Neuronal stem cell (in vitro differentiated cells): ENCODE results near the gene CPLX4.

Source experiments
- DNase-seq: peaks from one replicate; pipeline ENCODE4 v3.0.0-alpha.2; 2013; ENCODE audit warnings: low spot score
- H2AFZ ChIP-seq: one replicate; pipeline ENCODE4 v1.6.1; 2013; ENCODE audit warnings: mild to moderate bottlenecking, low read length, inconsistent platforms
- H2AK5ac ChIP-seq: 2 replicates; pipeline ENCODE4 v1.6.1; 2013; ENCODE audit warnings: low read depth, mild to moderate bottlenecking, inconsistent platforms, low read length, moderate library complexity, mixed read lengths
- H2BK120ac ChIP-seq: 2 replicates; pipeline ENCODE4 v1.6.1; 2013; ENCODE audit warnings: low read depth, mild to moderate bottlenecking, inconsistent platforms, low read length, moderate library complexity, mixed read lengths
- H2BK12ac ChIP-seq: one replicate; pipeline ENCODE4 v1.6.1; 2013; ENCODE audit warnings: low read length, inconsistent platforms
- H2BK15ac ChIP-seq: 2 replicates; pipeline ENCODE4 v1.6.1; 2013; ENCODE audit warnings: mild to moderate bottlenecking, low read length, inconsistent platforms, mixed read lengths
- H2BK5ac ChIP-seq: one replicate; pipeline ENCODE4 v1.6.1; 2013; ENCODE audit warnings: inconsistent platforms, mild to moderate bottlenecking, low read length, moderate library complexity
- H3K14ac ChIP-seq: one replicate; pipeline ENCODE4 v1.6.1; 2013; ENCODE audit warnings: low read length, inconsistent platforms
- H3K18ac ChIP-seq: 2 replicates; pipeline ENCODE4 v1.6.1; 2013; ENCODE audit warnings: low read length, inconsistent platforms
- H3K23ac ChIP-seq: 2 replicates; pipeline ENCODE4 v1.6.1; 2013; ENCODE audit warnings: low read depth, mild to moderate bottlenecking, mixed read lengths, low read length, inconsistent platforms; ENCODE audit not compliant: poor library complexity
- H3K27ac ChIP-seq: replicated peaks from 3 replicates; pipeline ENCODE4 v1.5.1; 2013; ENCODE audit warnings: low read length, inconsistent platforms
- H3K27me3 ChIP-seq, 3 experiments: 2 replicates each; pipeline ENCODE4 v1.6.1; 2013; ENCODE audit warnings: low read length in 3 of 3, mild to moderate bottlenecking in 2 of 3, inconsistent platforms in 1 of 3, low read depth in 1 of 3, mixed read lengths in 1 of 3, moderate library complexity in 1 of 3; ENCODE audit not compliant: control insufficient read depth in 3 of 3, insufficient read depth in 3 of 3
- H3K36me3 ChIP-seq, 2 donors: replicated peaks in 1 of 2; 2 replicates each; pipeline ENCODE4 v1.6.1; 2013; ENCODE audit warnings: low read length in 2 of 2; ENCODE audit not compliant: control insufficient read depth in 2 of 2, insufficient read depth in 2 of 2
- H3K4ac ChIP-seq: 2 replicates; pipeline ENCODE4 v1.6.1; 2013; ENCODE audit warnings: inconsistent platforms, mild to moderate bottlenecking, low read length, moderate library complexity
- H3K4me1 ChIP-seq, 2 donors: 1 replicate in 1 of 2; 2 replicates in 1 of 2; pipeline ENCODE4 v1.6.1; 2013; ENCODE audit warnings: low read length in 2 of 2, low read depth in 1 of 2; ENCODE audit not compliant: control insufficient read depth in 2 of 2, insufficient read depth in 1 of 2
- H3K4me2 ChIP-seq: one replicate; pipeline ENCODE4 v1.6.1; 2013; ENCODE audit warnings: mild to moderate bottlenecking, low read length, inconsistent platforms; ENCODE audit not compliant: insufficient read depth, poor library complexity, severe bottlenecking
- H3K4me3 ChIP-seq, 2 donors: 2 replicates each; pipeline ENCODE4 v1.5.1; 2013; ENCODE audit warnings: low read length in 2 of 2, mild to moderate bottlenecking in 2 of 2, inconsistent platforms in 1 of 2, moderate library complexity in 1 of 2
- H3K79me1 ChIP-seq: one replicate; pipeline ENCODE4 v1.6.1; 2013; ENCODE audit warnings: low read depth, mild to moderate bottlenecking, inconsistent platforms, low read length, moderate library complexity
- H3K9ac ChIP-seq: one replicate; pipeline ENCODE4 v1.6.1; 2013; ENCODE audit warnings: mild to moderate bottlenecking, low read depth, low read length, inconsistent platforms; ENCODE audit not compliant: poor library complexity
- H3K9me3 ChIP-seq, 2 donors: replicated peaks in 1 of 2; 2 replicates each; pipeline versions ENCODE3 to v1.6.1; 2013; ENCODE audit warnings: low read length in 2 of 2, mild to moderate bottlenecking in 2 of 2, inconsistent platforms in 1 of 2, low read depth in 1 of 2, mixed read lengths in 1 of 2, moderate library complexity in 1 of 2; ENCODE audit not compliant: control insufficient read depth in 2 of 2, insufficient read depth in 1 of 2
- H4K8ac ChIP-seq: one replicate; pipeline ENCODE4 v1.6.1; 2013; ENCODE audit warnings: low read depth, mild to moderate bottlenecking, inconsistent platforms, low read length, moderate library complexity
- H4K91ac ChIP-seq: one replicate; pipeline ENCODE4 v1.6.1; 2013; ENCODE audit warnings: low read length, low read depth, mild to moderate bottlenecking, inconsistent platforms; ENCODE audit not compliant: poor library complexity
- WGBS, 2 donors: extraction: QIAGEN DNeasy Blood & Tissue Kit; methylation state at CpG; one replicate each; pipeline ENCODE4 v1.1.7; 2013; ENCODE audit warnings: missing lambda C conversion rate in 2 of 2, mixed read lengths in 1 of 2; ENCODE audit not compliant: insufficient read length in 2 of 2, insufficient replicate concordance in 1 of 2; ENCODE audit errors: extremely low coverage in 2 of 2; 5-methylcytosine and 5-hydroxymethylcytosine counted together

The CPLX4 gene

GRCh38 chr18:59272891-59273758 is 45.3 kb downstream of the CPLX4 start, which contains the start of gene RAX:
Gene RAX, minus strand, starts transcription at chr18:59273454. Its CDS starts 248 bp downstream, at chr18:59273206.
- peak within 1 kb of the TSS; percentile 58 for H3K14ac ChIP-seq
- peak within 1 kb of the TSS; percentile 55 for H3K23ac ChIP-seq
- H3K79me1 ChIP-seq = peaks cover 2% of the 10 kb centered on the region
- peaks cover 0 to 10% of the 10 kb centered on the region in 2 donors for H3K9me3 ChIP-seq
- peak within 1 kb of the TSS; percentile 72 for H2AFZ ChIP-seq
- peak within 1 kb of the TSS; percentile 77 for H2AK5ac ChIP-seq
- H3K4me3 ChIP-seq = peak within 1 kb of the TSS in 1 of 2 donors; percentile 97
- H4K8ac ChIP-seq = no peak within 1 kb of the TSS
- peak within 1 kb of the TSS; percentile 91 for H3K9ac ChIP-seq
- H2BK15ac ChIP-seq = peak within 1 kb of the TSS; percentile 86
- peak within 1 kb of the TSS; percentile 98 for H3K18ac ChIP-seq
- H2BK120ac ChIP-seq = peak within 1 kb of the TSS; percentile 92
- peak within 1 kb of the TSS; percentile 62 for H2BK5ac ChIP-seq
- peak within 1 kb of the TSS; percentile 62 for H3K4ac ChIP-seq
- H4K91ac ChIP-seq = no peak within 1 kb of the TSS
- WGBS, 2 donors = no CpG with 5 or more reads among the region's 88 CpGs
- peak; percentile 91 for DNase-seq
- H3K4me2 ChIP-seq = peak within 1 kb of the TSS; percentile 96
- no peak within 1 kb of the TSS for H3K27ac ChIP-seq
- H2BK12ac ChIP-seq = peak within 1 kb of the TSS; percentile 2
- peaks cover 0 to 98% (median 6%) of the 10 kb centered on the region in 3 experiments for H3K27me3 ChIP-seq
- H3K36me3 ChIP-seq = peaks cover 0 to 11% of the 10 kb centered on the region in 2 donors
- peaks cover 0 to 20% of the 10 kb centered on the region in 2 donors for H3K4me1 ChIP-seq

- Histone ChIP-seq H2BK5ac (peak overlapping the region; percentile 33), H2BK120ac (peak overlapping the region; percentile 78), H3K36me3 (peaks cover 0 to 18% of the 10 kb centered on the region in 2 donors), H3K14ac (peak overlapping the region; percentile 58), H3K79me1 (peaks cover 2% of the 10 kb centered on the region), H3K23ac (peak overlapping the region; percentile 36), H2AFZ (peak overlapping the region; percentile 72), H2BK12ac (peak overlapping the region; percentile 2), H3K4me2 (peak overlapping the region; percentile 77), H4K8ac (no peak overlapping the region), H4K91ac (no peak overlapping the region), H3K27ac (no peak overlapping the region), H3K18ac (peak overlapping the region; percentile 92), H3K4me3 (peak overlapping the region in 1 of 2 donors; percentile 97), H3K27me3 (peaks cover 0 to 98% (median 13%) of the 10 kb centered on the region in 3 experiments), H2BK15ac (peak overlapping the region; percentile 56), H3K4ac (no peak overlapping the region), H3K9me3 (peaks cover 0 to 17% of the 10 kb centered on the region in 2 donors), H3K9ac (peak overlapping the region; percentile 91), H3K4me1 (peaks cover 0 to 20% of the 10 kb centered on the region in 2 donors), H2AK5ac (peak overlapping the region; percentile 77)
- no CpG with 5 or more reads among the region's 52 CpGs for WGBS, 2 donors
- DNase-seq = no peak
These were observed 46.1 kb downstream of the CPLX4 start for GRCh38 chr18:59272221-59272888.

GRCh38 chr18:59271606-59272220 is 46.7 kb downstream of the CPLX4 start:
- no peak overlapping the region for H4K91ac ChIP-seq
- no peak overlapping the region for H2BK15ac ChIP-seq
- H3K36me3 ChIP-seq = peaks cover 0 to 22% of the 10 kb centered on the region in 2 donors
- no peak overlapping the region for H2BK5ac ChIP-seq
- no peak overlapping the region for H2BK120ac ChIP-seq
- H2AK5ac ChIP-seq = peak overlapping the region; percentile 11
- no peak overlapping the region for H3K4ac ChIP-seq
- H3K27ac ChIP-seq = no peak overlapping the region
- peak overlapping the region; percentile 92 for H3K18ac ChIP-seq
- no CpG with 5 or more reads among the region's 14 CpGs for WGBS, 2 donors
- no peak overlapping the region for H2BK12ac ChIP-seq
- peak overlapping the region in 1 of 2 donors; percentile 97 for H3K4me3 ChIP-seq
- no peak for DNase-seq
- H3K14ac ChIP-seq = no peak overlapping the region
- peaks cover 2% of the 10 kb centered on the region for H3K79me1 ChIP-seq
- H4K8ac ChIP-seq = no peak overlapping the region
- H3K9ac ChIP-seq = peak overlapping the region; percentile 91
- peak overlapping the region; percentile 77 for H3K4me2 ChIP-seq
- H3K23ac ChIP-seq = no peak overlapping the region
- peaks cover under 1 to 23% of the 10 kb centered on the region in 2 donors for H3K9me3 ChIP-seq
- H3K27me3 ChIP-seq = peaks cover 0 to 98% (median 19%) of the 10 kb centered on the region in 3 experiments
- no peak overlapping the region for H2AFZ ChIP-seq
- peaks cover 0 to 19% of the 10 kb centered on the region in 2 donors for H3K4me1 ChIP-seq
